Panc1 (cell line): ENCODE data around the gene CCDC73. TPM values are rescaled to one million over a fixed set of nuclear protein-coding genes. Genes with fewer than 3 reads are reported as not detected.

Experiments
- ATAC-seq: fragments of 200-7000 bp; cut with Tn5 transposase; 2 replicates; pipeline ENCODE4 v1.9.1; 2020; ENCODE audit warnings: mild to moderate bottlenecking, moderate library complexity
- BruUV-seq: library from RNA; stranded (reverse); fragments of 400-500 nt; replicated peaks from 2 replicates; lab custom pipeline; 2021; lab: Mats Ljungman, UMichigan
- CTCF ChIA-PET: fragments of 300-600 bp; sonication (Branson Sonifier 250); formaldehyde crosslinking; loops from one replicate; lab custom pipeline; 2022; ENCODE audit warnings: antibody characterized with exemption; lab: Charles Lee
- POLR2A ChIA-PET: fragments of 300-600 bp; sonication (Branson Sonifier 250); formaldehyde crosslinking; loops from one replicate; lab custom pipeline; 2022; ENCODE audit warnings: antibody characterized with exemption; lab: Charles Lee
- DNase-seq: peaks from one replicate; pipeline ENCODE4 v3.0.0-alpha.2; 2010; ENCODE audit warnings: low read depth, low spot score
- H3K27ac ChIP-seq: 2 replicates; pipeline ENCODE4 v1.5.1; 2011; ENCODE audit warnings: mild to moderate bottlenecking, low read length, inconsistent platforms
- H3K27me3 ChIP-seq: fragments of 200-500 bp; sonication (Bioruptor generic); 2 replicates; pipeline ENCODE4 v1.6.0; 2014; ENCODE audit warnings: low read length, inconsistent platforms; ENCODE audit not compliant: control insufficient read depth, insufficient read depth
- H3K36me3 ChIP-seq: fragments of 200-500 bp; sonication (Bioruptor generic); 2 replicates; pipeline ENCODE4 v1.5.1; 2014; ENCODE audit warnings: inconsistent platforms, mild to moderate bottlenecking, low read length, moderate library complexity; ENCODE audit not compliant: control insufficient read depth, insufficient read depth
- H3K4me1 ChIP-seq: 2 replicates; pipeline ENCODE4 v1.5.1; 2011; ENCODE audit warnings: inconsistent platforms, mild to moderate bottlenecking, low read length, moderate library complexity; ENCODE audit not compliant: control insufficient read depth, insufficient read depth
- H3K4me3 ChIP-seq, 2 experiments: 2 replicates each; pipeline ENCODE4 v1.5.1; 2011 to 2012; ENCODE audit warnings: low read depth in 2 of 2, low read length in 2 of 2, mild to moderate bottlenecking in 2 of 2, inconsistent platforms in 1 of 2, moderate library complexity in 1 of 2
- H3K9me3 ChIP-seq: fragments of 200-500 bp; sonication (Bioruptor generic); 2 replicates; pipeline ENCODE4 v1.5.1; 2014; ENCODE audit warnings: low read depth, mild to moderate bottlenecking, inconsistent platforms, low read length, moderate library complexity; ENCODE audit not compliant: control insufficient read depth, insufficient read depth
- CTCF ChIP-seq: fragments of 450-650 bp; IDR thresholded peaks from 2 replicates; pipeline ENCODE4 v1.5.1; 2017; ENCODE audit warnings: mild to moderate bottlenecking
- POLR2AphosphoS5 ChIP-seq: IDR thresholded peaks from 2 replicates; pipeline ENCODE4 v1.6.1; 2012; ENCODE audit warnings: mild to moderate bottlenecking, low read depth, low read length, moderate library complexity
- REST ChIP-seq, 2 experiments: IDR thresholded peaks; 2 replicates each; pipeline ENCODE4 v1.6.1; 2011 to 2012; ENCODE audit warnings: low read depth in 2 of 2, control low read depth in 1 of 2, low read length in 1 of 2, mild to moderate bottlenecking in 1 of 2, moderate library complexity in 1 of 2; ENCODE audit not compliant: insufficient read depth in 1 of 2
- SIN3A ChIP-seq: IDR thresholded peaks from 2 replicates; pipeline ENCODE4 v1.6.1; 2012; ENCODE audit warnings: low read depth, mild to moderate bottlenecking, low read length, moderate library complexity, borderline replicate concordance; ENCODE audit not compliant: insufficient read depth
- TCF7L2 ChIP-seq: IDR thresholded peaks from 2 replicates; pipeline ENCODE4 v1.6.1; 2011; ENCODE audit warnings: mild to moderate bottlenecking, low read depth, low read length, inconsistent platforms
- in situ Hi-C: cut with HindIII; loops from 2 replicates; pipeline ENCODE4 v1.10.0; 2016; ENCODE audit warnings: low sequenced_read_pairs, low pct_unique_long_range_greater_than_20kb
- intact Hi-C: fragments of 100-400 bp; cut with micrococcal nuclease; formaldehyde crosslinking; loops from one replicate; pipeline ENCODE4 v1.10.0; 2022; ENCODE audit not compliant: unreplicated experiment
- total RNA-seq: library from RNA; stranded (reverse); gene quantifications from one replicate; pipeline ENCODE4 v1.2.1, GENCODE V29; 2021; ENCODE audit not compliant: unreplicated experiment

Gene CCDC73
- total RNA-seq, 1 experiment from 2014 or later, result not detected

DNA sequence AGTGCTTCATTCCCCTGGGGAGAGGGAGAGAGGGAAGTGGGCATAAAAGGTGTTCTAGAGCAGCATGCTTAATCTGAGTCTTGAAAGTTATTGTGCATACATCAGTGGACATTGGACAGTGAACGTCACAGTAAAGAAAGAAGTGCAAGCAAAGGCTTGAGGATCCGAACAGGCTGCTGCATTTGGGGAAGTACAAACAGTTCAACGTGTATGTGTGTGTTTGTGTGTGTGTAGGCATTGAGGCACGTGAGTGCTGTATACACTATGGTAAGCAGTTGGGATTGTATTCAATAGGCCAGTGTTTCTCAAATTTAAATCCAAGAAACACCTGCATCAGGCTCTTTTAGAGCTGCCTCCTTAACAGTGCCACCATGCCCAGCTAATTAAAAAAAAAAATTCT lies 221.2 kb downstream of the CCDC73 start:
- DNase-seq, result no peak
- CTCF ChIA-PET, result no interaction called here
- no peaks in the 10 kb centered on the region for H3K36me3 ChIP-seq
- POLR2A ChIA-PET, result interaction anchor here (0.6 kb wide), 1 partner anchor 18 kb away, joined by 3 read pairs; no protein-coding TSS in a partner anchor
- H3K27ac ChIP-seq, result no peak overlapping the region
- H3K9me3 ChIP-seq, result no peaks in the 10 kb centered on the region
- TF ChIP-seq CTCF (no peak), POLR2AphosphoS5 (no peak), SIN3A (no peak), REST (IDR thresholded peaks at IDR 0.05; ENCODE audit: insufficient read depth in 1 of 2, low read depth in 2 of 2, low read length in 1 of 2) (no peak), TCF7L2 (no peak)
- BruUV-seq, result no TSS peak
- H3K4me1 ChIP-seq, result no peaks in the 10 kb centered on the region
- no peaks in the 10 kb centered on the region for H3K27me3 ChIP-seq
- no peak for ATAC-seq
- in situ Hi-C loops (no loop called here), intact Hi-C loops (no loop called here)
- no peak overlapping the region for H3K4me3 ChIP-seq

GRCh38 chr11:32571039-32571438 lies 223.4 kb downstream of the CCDC73 start:
- CTCF ChIA-PET, result no interaction called here
- Histone ChIP-seq H3K9me3 (no peaks in the 10 kb centered on the region), H3K27ac (no peak overlapping the region), H3K4me1 (no peaks in the 10 kb centered on the region), H3K36me3 (no peaks in the 10 kb centered on the region), H3K27me3 (no peaks in the 10 kb centered on the region), H3K4me3 (no peak overlapping the region)
- DNase-seq (no peak), ATAC-seq (no peak)
- TF ChIP-seq SIN3A (no peak), POLR2AphosphoS5 (no peak), REST (IDR thresholded peaks at IDR 0.05; ENCODE audit: insufficient read depth in 1 of 2, low read depth in 2 of 2, low read length in 1 of 2) (no peak), TCF7L2 (no peak)
- POLR2A ChIA-PET, result no interaction called here
- no TSS peak for BruUV-seq
- intact Hi-C loops (no loop called here), in situ Hi-C loops (no loop called here)
